Duodenal mucosa (tissue), 2 donors: ENCODE results near the gene EBF3.

ENCODE experiments used
- H3K27ac ChIP-seq: one replicate; pipeline ENCODE4 v1.7.0; 2013; ENCODE audit warnings: low read depth, low read length
- H3K27me3 ChIP-seq, 2 donors: one replicate each; pipeline ENCODE4 v1.7.0; 2013; ENCODE audit warnings: low read length in 2 of 2, control low read depth in 1 of 2; ENCODE audit not compliant: insufficient read depth in 2 of 2, control insufficient read depth in 1 of 2
- H3K36me3 ChIP-seq, 2 donors: one replicate each; pipeline ENCODE4 v1.7.0; 2013; ENCODE audit warnings: low read length in 2 of 2, control low read depth in 1 of 2; ENCODE audit not compliant: insufficient read depth in 2 of 2, control insufficient read depth in 1 of 2
- H3K4me1 ChIP-seq, 2 donors: one replicate each; pipeline ENCODE4 v1.7.0; 2013; ENCODE audit warnings: low read length in 2 of 2, control low read depth in 1 of 2; ENCODE audit not compliant: insufficient read depth in 2 of 2, control insufficient read depth in 1 of 2
- H3K4me3 ChIP-seq, 2 donors: one replicate each; pipeline ENCODE4 v1.7.0; 2013; ENCODE audit warnings: low read length in 2 of 2, low read depth in 1 of 2
- H3K9ac ChIP-seq, 2 donors: one replicate each; pipeline ENCODE4 v1.7.0; 2013; ENCODE audit warnings: low read length in 2 of 2, low read depth in 1 of 2
- H3K9me3 ChIP-seq, 2 donors: one replicate each; pipeline ENCODE4 v1.7.0; 2013; ENCODE audit warnings: low read length in 2 of 2, control low read depth in 1 of 2; ENCODE audit not compliant: control insufficient read depth in 1 of 2

The EBF3 gene

GRCh38 chr10:129871966-129872365 is 92.1 kb downstream of the EBF3 start:
- H3K4me1 ChIP-seq = no peaks in the 10 kb centered on the region
- H3K36me3 ChIP-seq = no peaks in the 10 kb centered on the region
- H3K27me3 ChIP-seq = peaks cover 5 to 6% of the 10 kb centered on the region in 2 donors
- H3K4me3 ChIP-seq = no peak overlapping the region
- H3K9ac ChIP-seq = no peak overlapping the region
- no peak overlapping the region for H3K27ac ChIP-seq
- no peaks in the 10 kb centered on the region for H3K9me3 ChIP-seq

- Histone ChIP-seq H3K27me3 (peaks cover 2 to 5% of the 10 kb centered on the region in 2 donors), H3K27ac (no peak overlapping the region), H3K9ac (no peak overlapping the region), H3K36me3 (no peaks in the 10 kb centered on the region), H3K4me3 (no peak overlapping the region), H3K9me3 (no peaks in the 10 kb centered on the region), H3K4me1 (no peaks in the 10 kb centered on the region)
Measured at GRCh38 chr10:129870961-129871621, 93.0 kb downstream of the EBF3 start.

- H3K36me3 ChIP-seq = no peaks in the 10 kb centered on the region
- H3K4me3 ChIP-seq = no peak overlapping the region
- no peaks in the 10 kb centered on the region for H3K4me1 ChIP-seq
- H3K9ac ChIP-seq = no peak overlapping the region
- H3K9me3 ChIP-seq = no peaks in the 10 kb centered on the region
- no peak overlapping the region for H3K27ac ChIP-seq
- H3K27me3 ChIP-seq = peaks cover 0 to 5% of the 10 kb centered on the region in 2 donors
Measured at GRCh38 chr10:129870474-129870757, 93.7 kb downstream of the EBF3 start.

GRCh38 chr10:129869596-129870473 is 94.2 kb downstream of the EBF3 start:
- Histone ChIP-seq H3K9ac (no peak overlapping the region), H3K36me3 (no peaks in the 10 kb centered on the region), H3K9me3 (no peaks in the 10 kb centered on the region), H3K4me1 (no peaks in the 10 kb centered on the region), H3K4me3 (no peak overlapping the region), H3K27ac (no peak overlapping the region), H3K27me3 (peaks cover 0 to 5% of the 10 kb centered on the region in 2 donors)

GRCh38 chr10:129868449-129869035 is 95.5 kb downstream of the EBF3 start:
- no peak overlapping the region for H3K27ac ChIP-seq
- no peaks in the 10 kb centered on the region for H3K4me1 ChIP-seq
- no peak overlapping the region for H3K4me3 ChIP-seq
- no peaks in the 10 kb centered on the region for H3K36me3 ChIP-seq
- H3K27me3 ChIP-seq = peaks cover 0 to 5% of the 10 kb centered on the region in 2 donors
- H3K9ac ChIP-seq = no peak overlapping the region
- no peaks in the 10 kb centered on the region for H3K9me3 ChIP-seq

- Histone ChIP-seq H3K9ac (no peak overlapping the region), H3K4me3 (no peak overlapping the region), H3K4me1 (no peaks in the 10 kb centered on the region), H3K27ac (no peak overlapping the region), H3K9me3 (no peaks in the 10 kb centered on the region), H3K27me3 (peaks cover 0 to 5% of the 10 kb centered on the region in 2 donors), H3K36me3 (no peaks in the 10 kb centered on the region)
Measured at GRCh38 chr10:129867631-129868179, 96.4 kb downstream of the EBF3 start.

- Histone ChIP-seq H3K4me1 (no peaks in the 10 kb centered on the region), H3K36me3 (no peaks in the 10 kb centered on the region), H3K4me3 (no peak overlapping the region), H3K9ac (no peak overlapping the region), H3K27ac (no peak overlapping the region), H3K27me3 (peaks cover 0 to 5% of the 10 kb centered on the region in 2 donors), H3K9me3 (no peaks in the 10 kb centered on the region)
Measured at GRCh38 chr10:129866894-129867293, 97.2 kb downstream of the EBF3 start.

GRCh38 chr10:129865960-129866359 is 98.1 kb downstream of the EBF3 start:
- Histone ChIP-seq H3K27me3 (peaks cover 0 to 5% of the 10 kb centered on the region in 2 donors), H3K9me3 (no peaks in the 10 kb centered on the region), H3K4me1 (no peaks in the 10 kb centered on the region), H3K27ac (no peak overlapping the region), H3K9ac (no peak overlapping the region), H3K4me3 (no peak overlapping the region), H3K36me3 (no peaks in the 10 kb centered on the region)

- no peaks in the 10 kb centered on the region for H3K36me3 ChIP-seq
- H3K9ac ChIP-seq = no peak overlapping the region
- H3K4me3 ChIP-seq = no peak overlapping the region
- H3K27ac ChIP-seq = no peak overlapping the region
- peaks cover 0 to 5% of the 10 kb centered on the region in 2 donors for H3K27me3 ChIP-seq
- H3K9me3 ChIP-seq = no peaks in the 10 kb centered on the region
- H3K4me1 ChIP-seq = no peaks in the 10 kb centered on the region
Measured at GRCh38 chr10:129865413-129865812, 98.7 kb downstream of the EBF3 start.

GRCh38 chr10:129864601-129865126 is 99.4 kb downstream of the EBF3 start:
- no peak overlapping the region for H3K27ac ChIP-seq
- no peaks in the 10 kb centered on the region for H3K36me3 ChIP-seq
- H3K27me3 ChIP-seq = peaks cover 0 to 5% of the 10 kb centered on the region in 2 donors
- H3K4me1 ChIP-seq = no peaks in the 10 kb centered on the region
- H3K9ac ChIP-seq = no peak overlapping the region
- no peaks in the 10 kb centered on the region for H3K9me3 ChIP-seq
- no peak overlapping the region for H3K4me3 ChIP-seq
